Esophagus muscularis mucosa (tissue), 4 donors: ENCODE data around the gene MAMDC2. TPM values are rescaled to one million over a fixed set of nuclear protein-coding genes. Genes with fewer than 3 reads are reported as not detected.

Source experiments
- DNase-seq: peaks from one replicate; pipeline ENCODE4 v3.0.0-alpha.2; 2017; ENCODE audit errors: extremely low spot score
- H3K27ac ChIP-seq, 4 donors: fragments of 200-600 bp; sonication (generic); replicated peaks in 1 of 4; 1 replicate in 3 of 4; 2 replicates in 1 of 4; pipeline ENCODE4 v1.5.1; 2016 to 2019; ENCODE audit warnings: mild to moderate bottlenecking in 1 of 4
- H3K27me3 ChIP-seq, 4 donors: fragments of 200-600 bp; sonication (generic); one replicate each; pipeline versions ENCODE4 v1.5.1 to v1.6.0; 2016 to 2019
- H3K36me3 ChIP-seq, 4 donors: fragments of 200-600 bp; sonication (generic); one replicate each; pipeline ENCODE4 v1.5.1; 2016 to 2019
- H3K4me1 ChIP-seq, 4 donors: fragments of 200-600 bp; sonication (generic); one replicate each; pipeline ENCODE4 v1.5.1; 2016 to 2019
- H3K4me3 ChIP-seq, 4 donors: fragments of 200-600 bp; sonication (generic); 1 replicate in 2 of 4; 2 replicates in 2 of 4; pipeline ENCODE4 v1.5.1; 2016 to 2019; ENCODE audit warnings: mild to moderate bottlenecking in 4 of 4, moderate library complexity in 1 of 4
- H3K9me3 ChIP-seq, 4 donors: fragments of 200-600 bp; sonication (generic); 1 replicate in 3 of 4; 2 replicates in 1 of 4; pipeline ENCODE4 v1.5.1; 2016 to 2019
- EP300 ChIP-seq: sonication (generic); formaldehyde crosslinking; IDR thresholded peaks from one replicate; pipeline ENCODE4 v1.6.1; 2017; ENCODE audit warnings: antibody characterized with exemption
- POLR2A ChIP-seq: fragments of 450-650 bp; IDR thresholded peaks from one replicate; pipeline ENCODE4 v1.6.1; 2017; ENCODE audit warnings: antibody characterized with exemption, moderate library complexity, mild to moderate bottlenecking, low read depth
- POLR2AphosphoS5 ChIP-seq, 2 donors: sonication (generic); formaldehyde crosslinking; IDR thresholded peaks; one replicate each; pipeline ENCODE4 v1.6.1; 2017; ENCODE audit warnings: antibody characterized with exemption in 2 of 2
- WGBS: methylation state at CpG from one replicate; pipeline ENCODE4 v1.1.5; 2018; 5-methylcytosine and 5-hydroxymethylcytosine counted together
- intact Hi-C: fragments of 100-400 bp; cut with DNase I; formaldehyde crosslinking; loops from one replicate; pipeline ENCODE4 v1.15.1; 2023
- total RNA-seq, 4 donors: library from RNA; depleted of rRNA; stranded (reverse); fragments of >200 nt; gene quantifications; one replicate each; pipeline versions ENCODE4 v1.1.0 to v1.2.1, GENCODE V29; 2016
- TF ChIP-seq, protein P1 (sequence below), 3 experiments: fragments of 200-600 bp in 2 of 3; fragments of 450-650 bp in 1 of 3; sonication (generic) in 2 of 3; IDR thresholded peaks; one replicate each; pipeline ENCODE4 v1.5.1; 2017 to 2019; ENCODE audit warnings: antibody characterized with exemption in 3 of 3, mild to moderate bottlenecking in 2 of 3, moderate library complexity in 1 of 3

The MAMDC2 gene
- total RNA-seq, 4 donors from 2014 or later: 115 to 147 (median 126) TPM

DNA sequence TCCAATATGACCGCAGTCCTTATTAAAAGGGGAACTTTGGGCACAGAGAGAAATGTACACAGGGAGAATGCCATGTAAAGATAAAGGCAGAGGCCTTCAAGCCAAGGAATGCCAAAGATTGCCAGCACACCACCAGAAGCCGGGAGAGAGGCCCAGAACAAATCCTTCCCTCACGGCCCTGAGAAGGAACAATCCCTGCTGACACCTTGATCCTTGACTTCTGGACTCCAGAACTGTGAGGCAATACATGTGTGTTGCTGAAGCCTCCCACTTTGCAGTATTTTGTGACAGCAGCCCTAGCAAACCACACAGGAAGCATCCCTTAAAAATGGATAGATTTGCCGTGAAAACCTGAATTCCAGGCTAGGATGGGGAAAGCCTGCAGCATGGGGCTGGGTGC lies 80.0 kb downstream of the MAMDC2 start:
- Histone ChIP-seq H3K27ac (no peak overlapping the region), H3K36me3 (peaks cover 7 to 97% (median 58%) of the 10 kb centered on the region in 4 donors), H3K4me3 (no peak overlapping the region), H3K27me3 (no peaks in the 10 kb centered on the region), H3K9me3 (no peaks in the 10 kb centered on the region), H3K4me1 (peaks cover 4 to 56% (median 34%) of the 10 kb centered on the region in 4 donors)
- 93% methylated on average over 1 of the region's 4 CpGs for WGBS
- TF ChIP-seq POLR2A: no peak
- TF ChIP-seq POLR2AphosphoS5 (IDR thresholded peaks at IDR 0.05): peak in 1 of 2 donors; percentile 12
- TF ChIP-seq, protein P1, sequence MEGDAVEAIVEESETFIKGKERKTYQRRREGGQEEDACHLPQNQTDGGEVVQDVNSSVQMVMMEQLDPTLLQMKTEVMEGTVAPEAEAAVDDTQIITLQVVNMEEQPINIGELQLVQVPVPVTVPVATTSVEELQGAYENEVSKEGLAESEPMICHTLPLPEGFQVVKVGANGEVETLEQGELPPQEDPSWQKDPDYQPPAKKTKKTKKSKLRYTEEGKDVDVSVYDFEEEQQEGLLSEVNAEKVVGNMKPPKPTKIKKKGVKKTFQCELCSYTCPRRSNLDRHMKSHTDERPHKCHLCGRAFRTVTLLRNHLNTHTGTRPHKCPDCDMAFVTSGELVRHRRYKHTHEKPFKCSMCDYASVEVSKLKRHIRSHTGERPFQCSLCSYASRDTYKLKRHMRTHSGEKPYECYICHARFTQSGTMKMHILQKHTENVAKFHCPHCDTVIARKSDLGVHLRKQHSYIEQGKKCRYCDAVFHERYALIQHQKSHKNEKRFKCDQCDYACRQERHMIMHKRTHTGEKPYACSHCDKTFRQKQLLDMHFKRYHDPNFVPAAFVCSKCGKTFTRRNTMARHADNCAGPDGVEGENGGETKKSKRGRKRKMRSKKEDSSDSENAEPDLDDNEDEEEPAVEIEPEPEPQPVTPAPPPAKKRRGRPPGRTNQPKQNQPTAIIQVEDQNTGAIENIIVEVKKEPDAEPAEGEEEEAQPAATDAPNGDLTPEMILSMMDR (IDR thresholded peaks at IDR 0.05): no peak
- intact Hi-C loops: no loop called here
- no peak for DNase-seq

DNA sequence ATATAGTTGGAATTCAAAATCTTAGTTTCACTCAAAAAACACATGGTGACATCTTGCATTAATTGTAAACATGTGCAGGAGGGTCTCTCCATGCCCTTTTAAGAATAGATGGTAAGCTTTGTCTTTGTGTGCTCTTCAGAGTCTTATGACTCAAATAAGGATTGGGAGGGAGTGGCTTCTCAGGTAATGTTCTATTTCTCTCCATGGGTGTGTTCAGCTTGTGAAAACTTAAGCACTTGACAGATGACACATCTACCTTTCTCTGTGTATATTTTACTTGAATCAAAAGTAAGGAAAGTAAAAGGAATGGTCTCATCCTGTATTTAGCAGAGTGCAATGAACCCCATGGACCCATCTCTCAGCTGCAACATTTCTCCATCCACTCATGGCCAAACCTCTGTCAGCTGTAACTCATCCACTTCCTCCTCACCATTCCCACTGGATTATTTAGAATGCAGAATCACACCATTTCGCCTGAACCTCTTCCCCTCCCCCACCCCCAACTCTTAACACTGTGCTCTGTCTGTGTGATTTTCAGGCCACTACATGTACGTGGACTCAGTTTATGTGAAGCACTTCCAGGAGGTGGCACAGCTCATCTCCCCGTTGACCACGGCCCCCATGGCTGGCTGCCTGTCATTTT lies 82.1 kb downstream of the MAMDC2 start:
- WGBS: 91% methylated on average over 4 of the region's 4 CpGs
- intact Hi-C loops: no loop called here
- Histone ChIP-seq H3K4me3 (no peak overlapping the region), H3K4me1 (peaks cover 4 to 42% (median 29%) of the 10 kb centered on the region in 4 donors), H3K36me3 (peaks cover 7 to 98% (median 65%) of the 10 kb centered on the region in 4 donors), H3K27ac (peak overlapping the region in 1 of 4 donors; percentile 15), H3K9me3 (no peaks in the 10 kb centered on the region), H3K27me3 (no peaks in the 10 kb centered on the region)
- no peak for TF ChIP-seq EP300
- TF ChIP-seq POLR2AphosphoS5 (IDR thresholded peaks at IDR 0.05): no peak
- TF ChIP-seq, protein P1 (IDR thresholded peaks at IDR 0.05): no peak
- TF ChIP-seq POLR2A: no peak
- DNase-seq: no peak

DNA sequence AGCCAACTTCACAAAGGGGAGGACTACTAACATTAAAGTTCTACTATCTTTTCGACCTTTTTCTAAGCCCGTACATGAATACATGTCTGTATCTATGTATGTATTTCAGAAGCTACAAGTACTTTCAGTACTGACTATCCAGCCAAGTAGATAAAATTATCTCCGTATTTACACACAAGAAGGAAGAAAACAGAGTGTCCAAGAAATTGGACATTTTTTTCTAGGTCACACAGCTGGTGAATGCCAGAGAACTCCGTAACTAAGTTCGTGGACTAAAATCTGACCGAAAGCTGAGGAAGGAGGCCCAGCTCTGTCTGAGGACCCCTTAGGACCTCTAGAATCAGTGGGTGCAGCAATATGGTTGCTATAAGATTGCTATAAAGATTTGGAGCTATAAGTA lies 83.4 kb downstream of the MAMDC2 start:
- no peak for DNase-seq
- peaks cover 7 to 98% (median 69%) of the 10 kb centered on the region in 4 donors for H3K36me3 ChIP-seq
- peaks cover 3 to 32% (median 23%) of the 10 kb centered on the region in 4 donors for H3K4me1 ChIP-seq
- no peaks in the 10 kb centered on the region for H3K9me3 ChIP-seq
- no peak overlapping the region for H3K4me3 ChIP-seq
- no peaks in the 10 kb centered on the region for H3K27me3 ChIP-seq
- WGBS: 87% methylated on average over 6 of the region's 6 CpGs
- intact Hi-C loops: no loop called here
- TF ChIP-seq, protein P1 (IDR thresholded peaks at IDR 0.05): no peak
- no peak for TF ChIP-seq EP300
- H3K27ac ChIP-seq: peak overlapping the region in 1 of 4 donors; percentile 15

DNA sequence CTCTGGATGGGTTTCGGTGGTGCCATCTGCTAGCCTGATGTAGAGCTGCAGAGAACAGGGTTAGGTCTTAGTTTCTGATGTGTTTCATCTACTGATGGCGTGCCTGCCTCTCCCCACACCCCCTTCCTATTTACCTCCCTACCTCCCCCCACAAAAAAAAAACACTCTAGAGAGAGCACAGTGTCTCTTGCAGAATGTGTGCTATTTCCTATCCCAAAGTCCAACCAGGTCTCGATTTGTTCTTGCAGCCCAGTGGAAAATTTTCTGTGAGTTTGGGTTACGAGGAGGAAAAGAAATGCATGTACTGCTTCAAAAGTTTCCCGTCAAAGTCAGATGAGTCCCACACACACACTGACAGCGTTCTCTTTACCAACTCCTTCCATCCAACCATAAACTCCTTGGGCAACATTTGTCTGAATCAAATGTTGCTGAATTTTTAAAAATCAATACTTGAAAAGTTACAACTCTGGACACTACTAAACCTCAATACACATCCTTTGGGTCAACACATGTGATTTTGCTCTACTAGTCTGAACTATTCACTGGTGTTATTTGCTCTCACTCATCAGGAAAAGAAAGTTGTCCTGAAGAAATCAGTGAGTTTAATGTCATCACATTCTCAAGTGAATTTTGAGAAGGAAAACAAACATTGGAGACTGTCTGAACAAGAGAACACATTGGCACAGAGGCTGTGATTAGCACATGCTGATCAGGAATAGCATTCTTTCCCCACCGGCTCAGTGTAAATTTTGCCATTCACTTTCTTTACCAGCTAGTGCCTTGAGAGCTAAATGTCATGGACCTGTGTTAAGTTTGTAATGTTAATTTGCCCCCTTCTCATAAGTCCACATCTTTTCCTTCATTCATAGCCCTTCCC lies 84.1 kb downstream of the MAMDC2 start:
- H3K27me3 ChIP-seq: no peaks in the 10 kb centered on the region
- no peak overlapping the region for H3K27ac ChIP-seq
- H3K36me3 ChIP-seq: peaks cover 5 to 98% (median 63%) of the 10 kb centered on the region in 4 donors
- WGBS: 87% methylated on average over 7 of the region's 7 CpGs
- H3K9me3 ChIP-seq: no peaks in the 10 kb centered on the region
- DNase-seq: no peak
- H3K4me1 ChIP-seq: peaks cover 3 to 36% (median 23%) of the 10 kb centered on the region in 4 donors
- intact Hi-C loops: no loop called here
- no peak overlapping the region for H3K4me3 ChIP-seq
- TF ChIP-seq, protein P1 (IDR thresholded peaks at IDR 0.05): no peak
- TF ChIP-seq POLR2AphosphoS5 (IDR thresholded peaks at IDR 0.05): peak in 1 of 2 donors; percentile 11
- TF ChIP-seq EP300: no peak
